HCT116 (cell line): Measurements from ENCODE around the gene FCHSD2. TPM values are rescaled to one million over a fixed set of nuclear protein-coding genes. Genes with fewer than 3 reads are reported as not detected.

Experiments
- ATAC-seq: fragments of 200-7000 bp; cut with Tn5 transposase; 2 replicates; pipeline ENCODE4 v1.9.1; 2020; ENCODE audit warnings: mild to moderate bottlenecking, moderate library complexity
- BruUV-seq: library from RNA; stranded (reverse); fragments of 400-500 nt; replicated peaks from 2 replicates; lab custom pipeline; 2021; lab: Mats Ljungman, UMichigan
- CTCF ChIA-PET: fragments of 300-600 bp; sonication (Branson Sonifier 250); formaldehyde crosslinking; loops from one replicate; lab custom pipeline; 2021; ENCODE audit warnings: antibody characterized with exemption; lab: Charles Lee
- POLR2A ChIA-PET: fragments of 300-600, 350-600 bp; sonication (Branson Sonifier 250); formaldehyde crosslinking; loops from one replicate; lab custom pipeline; 2021; ENCODE audit warnings: antibody characterized with exemption; lab: Charles Lee
- RAD21 ChIA-PET, 2 experiments: fragments of 300-600 bp; sonication (Branson Sonifier 250); formaldehyde crosslinking; loops; one replicate each; lab custom pipeline; 2023; ENCODE audit warnings: low total read pairs in 2 of 2; ENCODE audit not compliant: uncharacterized antibody in 2 of 2, unreplicated experiment in 2 of 2, low non-redundant PET in 1 of 2; lab: Charles Lee
- DNase-seq: peaks from one replicate; pipeline ENCODE4 v3.0.0-alpha.2; 2010; ENCODE audit warnings: low read depth, low spot score
- H2AFZ ChIP-seq: fragments of 200-600 bp; shearing (Covaris generic), sonication (generic); 2 replicates; pipeline ENCODE4 v1.6.1; 2017; ENCODE audit warnings: low read depth, mixed run types, mixed read lengths, antibody characterized with exemption, low read length; ENCODE audit not compliant: poor library complexity, severe bottlenecking
- H3K27ac ChIP-seq: 2 replicates; pipeline ENCODE4 v1.5.1; 2012; ENCODE audit warnings: low read depth, low read length
- H3K27me3 ChIP-seq: fragments of 200-600 bp; sonication (generic); 2 replicates; pipeline ENCODE4 v1.6.1; 2016; ENCODE audit warnings: mixed run types, low read length, mixed read lengths; ENCODE audit not compliant: insufficient read depth
- H3K36me3 ChIP-seq, 2 experiments: fragments of 200-500 bp in 1 of 2; fragments of 200-600 bp in 1 of 2; sonication (Bioruptor generic) in 1 of 2; sonication (generic) in 1 of 2; 2 replicates each; pipeline versions ENCODE4 v1.5.1 to v1.6.1; 2014 to 2016; ENCODE audit warnings: low read length in 2 of 2, inconsistent platforms in 1 of 2, mixed read lengths in 1 of 2, mixed run types in 1 of 2; ENCODE audit not compliant: insufficient read depth in 2 of 2, control insufficient read depth in 1 of 2
- H3K4me1 ChIP-seq, 2 experiments: fragments of 200-600 bp in 1 of 2; sonication (generic) in 1 of 2; 2 replicates each; pipeline versions ENCODE4 v1.5.1 to v1.6.1; 2012 to 2017; ENCODE audit warnings: low read length in 2 of 2, inconsistent platforms in 1 of 2, mild to moderate bottlenecking in 1 of 2, mixed read lengths in 1 of 2, mixed run types in 1 of 2, moderate library complexity in 1 of 2; ENCODE audit not compliant: insufficient read depth in 2 of 2, control insufficient read depth in 1 of 2
- H3K4me2 ChIP-seq: fragments of 200-600 bp; sonication (generic); 2 replicates; pipeline ENCODE4 v1.6.1; 2017; ENCODE audit warnings: mixed run types, low read length, mixed read lengths
- H3K4me3 ChIP-seq, 2 experiments: fragments of 200-600 bp in 1 of 2; sonication (generic) in 1 of 2; replicated peaks in 1 of 2; 2 replicates each; pipeline ENCODE4 v1.5.1; 2011 to 2016; ENCODE audit warnings: low read length in 2 of 2, control low read depth in 1 of 2, low read depth in 1 of 2, mild to moderate bottlenecking in 1 of 2, mixed read lengths in 1 of 2, mixed run types in 1 of 2
- H3K79me2 ChIP-seq: fragments of 200-600 bp; sonication (generic); 2 replicates; pipeline ENCODE4 v1.6.1; 2017; ENCODE audit warnings: mild to moderate bottlenecking, mixed run types, low read length, moderate library complexity, mixed read lengths; ENCODE audit not compliant: insufficient read depth
- H3K9ac ChIP-seq: fragments of 200-600 bp; sonication (generic); 2 replicates; pipeline ENCODE4 v1.6.1; 2016; ENCODE audit warnings: low read length, mixed read lengths
- H3K9me2 ChIP-seq: fragments of 200-600 bp; sonication (generic), shearing (Covaris generic); 2 replicates; pipeline ENCODE4 v1.6.1; 2017; ENCODE audit warnings: mixed run types, mild to moderate bottlenecking, moderate library complexity; ENCODE audit not compliant: insufficient read depth
- H3K9me3 ChIP-seq, 2 experiments: fragments of 200-500 bp in 1 of 2; fragments of 200-600 bp in 1 of 2; sonication (Bioruptor generic) in 1 of 2; sonication (generic) in 1 of 2; 2 replicates each; pipeline ENCODE4 v1.6.1; 2014 to 2017; ENCODE audit warnings: low read length in 2 of 2, mixed read lengths in 2 of 2, inconsistent platforms in 1 of 2, low read depth in 1 of 2, mild to moderate bottlenecking in 1 of 2, mixed run types in 1 of 2, moderate library complexity in 1 of 2; ENCODE audit not compliant: control insufficient read depth in 1 of 2, insufficient read depth in 1 of 2
- H4K20me1 ChIP-seq: fragments of 200-600 bp; sonication (generic), shearing (Covaris generic); 2 replicates; pipeline ENCODE4 v1.6.1; 2017; ENCODE audit warnings: mixed run types, mild to moderate bottlenecking, moderate library complexity; ENCODE audit not compliant: insufficient read depth
- CEBPB ChIP-seq: IDR thresholded peaks from 2 replicates; pipeline ENCODE4 v1.6.1; 2012; ENCODE audit warnings: low read depth
- EZH2 ChIP-seq: fragments of 200-600 bp; sonication (generic); IDR thresholded peaks from 2 replicates; pipeline ENCODE4 v1.6.1; 2017; ENCODE audit warnings: antibody characterized with exemption, mixed run types
- JUND ChIP-seq: IDR thresholded peaks from 2 replicates; pipeline ENCODE4 v1.6.1; 2012
- POLR2A ChIP-seq: IDR thresholded peaks from 2 replicates; pipeline ENCODE4 v1.7.0; 2011; ENCODE audit warnings: borderline replicate concordance; ENCODE audit not compliant: insufficient read depth, insufficient read length; ENCODE audit errors: extremely low read depth
- REST ChIP-seq: IDR thresholded peaks from 2 replicates; pipeline ENCODE4 v1.6.1; 2012; ENCODE audit warnings: low read depth
- SP1 ChIP-seq: IDR thresholded peaks from 2 replicates; pipeline ENCODE4 v1.6.1; 2012; ENCODE audit warnings: low read depth
- ZFX ChIP-seq: fragments of 450-650 bp; IDR thresholded peaks from 2 replicates; pipeline ENCODE4 v1.6.1; 2017
- intact Hi-C: fragments of 100-400 bp; cut with micrococcal nuclease; formaldehyde crosslinking; loops from 2 replicates; pipeline ENCODE4 v1.10.0; 2022
- total RNA-seq: library from RNA; stranded (reverse); gene quantifications from one replicate; pipeline ENCODE4 v1.2.1, GENCODE V29; 2021; ENCODE audit not compliant: unreplicated experiment

The FCHSD2 gene
- total RNA-seq, 1 experiment from 2014 or later, result 15.0 TPM

- TF ChIP-seq CEBPB, result no peak
- no peak for TF ChIP-seq SP1
- no peak for TF ChIP-seq ZFX
- TF ChIP-seq REST, result no peak
These were observed 86.3 kb downstream of the FCHSD2 start (continued) for GRCh38 chr11:73055655-73056354.

- DNase-seq, result no peak
- Histone ChIP-seq H2AFZ (no peak overlapping the region), H3K79me2 (no peaks in the 10 kb centered on the region), H3K4me1 (no peaks in the 10 kb centered on the region), H4K20me1 (no peaks in the 10 kb centered on the region), H3K27ac (no peak overlapping the region), H3K9me2 (no peaks in the 10 kb centered on the region), H3K9ac (no peak overlapping the region), H3K9me3 (no peaks in the 10 kb centered on the region), H3K4me3 (no peak overlapping the region), H3K4me2 (no peak overlapping the region), H3K36me3 (no peaks in the 10 kb centered on the region), H3K27me3 (no peaks in the 10 kb centered on the region)
- BruUV-seq, result no TSS peak
- ChIA-PET POLR2A (no interaction called here), RAD21 (no interaction called here), CTCF (no interaction called here)
- intact Hi-C loops, result no loop called here
- no peak for TF ChIP-seq POLR2A
- no peak for TF ChIP-seq JUND
- no peak for TF ChIP-seq EZH2
- no peak for ATAC-seq
These were observed 87.1 kb downstream of the FCHSD2 start for GRCh38 chr11:73055002-73055401.
